HEK293 (cell line): Measurements from ENCODE around the gene LPCAT4.
A peak's percentile ranks its signal among the peaks of the same experiment; 100 is the strongest.

Experiments
- GLIS2 ChIP-seq: fragments of 450-650 bp; formaldehyde crosslinking; IDR thresholded peaks from 2 replicates; pipeline ENCODE4 v1.5.1; 2016; ENCODE audit warnings: missing biosample characterization, missing genetic modification characterization
- KLF16 ChIP-seq: fragments of 450-650 bp; formaldehyde crosslinking; IDR thresholded peaks from 2 replicates; pipeline ENCODE4 v1.5.1; 2017; ENCODE audit warnings: missing biosample characterization, missing genetic modification characterization
- OVOL3 ChIP-seq: fragments of 450-650 bp; formaldehyde crosslinking; IDR thresholded peaks from 2 replicates; pipeline ENCODE4 v1.5.1; 2016; ENCODE audit warnings: missing biosample characterization, missing genetic modification characterization
- PRDM6 ChIP-seq: fragments of 450-650 bp; formaldehyde crosslinking; IDR thresholded peaks from 2 replicates; pipeline ENCODE4 v1.5.1; 2017; ENCODE audit warnings: missing biosample characterization, missing genetic modification characterization
- YY2 ChIP-seq: fragments of 450-650 bp; formaldehyde crosslinking; IDR thresholded peaks from 2 replicates; pipeline ENCODE4 v1.5.1; 2016; ENCODE audit warnings: missing biosample characterization, missing genetic modification characterization
- ZBTB21 ChIP-seq: fragments of 450-650 bp; formaldehyde crosslinking; IDR thresholded peaks from 2 replicates; pipeline ENCODE4 v1.5.1; 2017; ENCODE audit warnings: missing biosample characterization, missing genetic modification characterization
- ZFP37 ChIP-seq: fragments of 450-650 bp; formaldehyde crosslinking; IDR thresholded peaks from 2 replicates; pipeline ENCODE4 v1.5.1; 2016; ENCODE audit warnings: missing biosample characterization, missing genetic modification characterization
- ZFP69B ChIP-seq: fragments of 450-650 bp; formaldehyde crosslinking; IDR thresholded peaks from 2 replicates; pipeline ENCODE4 v1.5.1; 2016; ENCODE audit warnings: missing biosample characterization, missing genetic modification characterization
- ZNF112 ChIP-seq: fragments of 450-650 bp; formaldehyde crosslinking; IDR thresholded peaks from 2 replicates; pipeline ENCODE4 v1.5.0; 2017; ENCODE audit warnings: missing biosample characterization, missing genetic modification characterization
- ZNF138 ChIP-seq: fragments of 450-650 bp; formaldehyde crosslinking; IDR thresholded peaks from 2 replicates; pipeline ENCODE4 v1.5.1; 2016; ENCODE audit warnings: missing biosample characterization, missing genetic modification characterization, borderline replicate concordance
- ZNF140 ChIP-seq: fragments of 450-650 bp; formaldehyde crosslinking; IDR thresholded peaks from 2 replicates; pipeline ENCODE4 v1.5.1; 2016; ENCODE audit warnings: missing biosample characterization, missing genetic modification characterization
- ZNF148 ChIP-seq: fragments of 450-650 bp; formaldehyde crosslinking; IDR thresholded peaks from 2 replicates; pipeline ENCODE4 v1.5.0; 2017; ENCODE audit warnings: missing biosample characterization, missing genetic modification characterization, borderline replicate concordance
- ZNF248 ChIP-seq: fragments of 450-650 bp; formaldehyde crosslinking; IDR thresholded peaks from 2 replicates; pipeline ENCODE4 v1.5.1; 2017; ENCODE audit warnings: missing biosample characterization, missing genetic modification characterization
- ZNF266 ChIP-seq: fragments of 450-650 bp; formaldehyde crosslinking; IDR thresholded peaks from 2 replicates; pipeline ENCODE4 v1.5.1; 2016; ENCODE audit warnings: missing biosample characterization, missing genetic modification characterization, low read depth
- ZNF311 ChIP-seq: fragments of 450-650 bp; formaldehyde crosslinking; IDR thresholded peaks from 2 replicates; pipeline ENCODE4 v1.5.1; 2017; ENCODE audit warnings: missing biosample characterization, missing genetic modification characterization, borderline replicate concordance
- ZNF324 ChIP-seq: fragments of 450-650 bp; formaldehyde crosslinking; IDR thresholded peaks from 2 replicates; pipeline ENCODE4 v1.5.1; 2016; ENCODE audit warnings: missing biosample characterization, missing genetic modification characterization
- ZNF354C ChIP-seq: fragments of 450-650 bp; formaldehyde crosslinking; IDR thresholded peaks from 2 replicates; pipeline ENCODE4 v1.5.1; 2016; ENCODE audit warnings: missing biosample characterization, missing genetic modification characterization, low read depth, borderline replicate concordance
- ZNF391 ChIP-seq: fragments of 450-650 bp; formaldehyde crosslinking; IDR thresholded peaks from 2 replicates; pipeline ENCODE4 v1.5.1; 2016; ENCODE audit warnings: low read depth, missing biosample characterization, missing genetic modification characterization, borderline replicate concordance
- ZNF473 ChIP-seq: fragments of 450-650 bp; formaldehyde crosslinking; IDR thresholded peaks from 2 replicates; pipeline ENCODE4 v1.5.1; 2017; ENCODE audit warnings: missing biosample characterization, missing genetic modification characterization
- ZNF521 ChIP-seq: fragments of 450-650 bp; formaldehyde crosslinking; IDR thresholded peaks from 2 replicates; pipeline ENCODE4 v1.5.1; 2017; ENCODE audit warnings: missing biosample characterization, mild to moderate bottlenecking, missing genetic modification characterization
- ZNF549 ChIP-seq: fragments of 450-650 bp; IDR thresholded peaks from 2 replicates; pipeline ENCODE4 v1.5.1; 2018; ENCODE audit warnings: missing biosample characterization, missing genetic modification characterization, mild to moderate bottlenecking, inconsistent platforms, moderate library complexity
- ZNF555 ChIP-seq: fragments of 450-650 bp; formaldehyde crosslinking; conservative IDR thresholded peaks from 2 replicates; pipeline ENCODE4 v1.5.1; 2017; ENCODE audit warnings: missing biosample characterization, mild to moderate bottlenecking, missing genetic modification characterization, inconsistent platforms
- ZNF558 ChIP-seq: fragments of 450-650 bp; formaldehyde crosslinking; IDR thresholded peaks from 2 replicates; pipeline ENCODE4 v1.5.1; 2016; ENCODE audit warnings: missing biosample characterization, missing genetic modification characterization
- ZNF571 ChIP-seq: fragments of 450-650 bp; formaldehyde crosslinking; IDR thresholded peaks from 2 replicates; pipeline ENCODE4 v1.5.0; 2017; ENCODE audit warnings: missing biosample characterization, missing genetic modification characterization
- ZNF623 ChIP-seq: fragments of 450-650 bp; formaldehyde crosslinking; IDR thresholded peaks from 2 replicates; pipeline ENCODE4 v1.5.1; 2016; ENCODE audit warnings: missing biosample characterization, missing genetic modification characterization
- ZNF624 ChIP-seq: fragments of 450-650 bp; formaldehyde crosslinking; IDR thresholded peaks from 2 replicates; pipeline ENCODE4 v1.5.1; 2017; ENCODE audit warnings: missing biosample characterization, missing genetic modification characterization
- ZNF626 ChIP-seq: fragments of 450-650 bp; sonication (Bioruptor Pico); formaldehyde crosslinking; IDR thresholded peaks from 2 replicates; pipeline ENCODE4 v1.5.1; 2018; ENCODE audit warnings: missing biosample characterization, missing genetic modification characterization, inconsistent platforms
- ZNF629 ChIP-seq: fragments of 450-650 bp; formaldehyde crosslinking; IDR thresholded peaks from 2 replicates; pipeline ENCODE4 v1.5.1; 2017; ENCODE audit warnings: missing biosample characterization, missing genetic modification characterization
- ZNF692 ChIP-seq: fragments of 450-650 bp; formaldehyde crosslinking; IDR thresholded peaks from 2 replicates; pipeline ENCODE4 v1.5.1; 2016; ENCODE audit warnings: missing biosample characterization, missing genetic modification characterization
- ZNF768 ChIP-seq: fragments of 450-650 bp; formaldehyde crosslinking; IDR thresholded peaks from 2 replicates; pipeline ENCODE4 v1.5.1; 2018; ENCODE audit warnings: missing biosample characterization, mild to moderate bottlenecking, missing genetic modification characterization
- ZNF777 ChIP-seq: fragments of 450-650 bp; formaldehyde crosslinking; IDR thresholded peaks from 2 replicates; pipeline ENCODE4 v1.5.1; 2017; ENCODE audit warnings: missing biosample characterization, missing genetic modification characterization, borderline replicate concordance
- ZNF792 ChIP-seq: fragments of 450-650 bp; formaldehyde crosslinking; IDR thresholded peaks from 2 replicates; pipeline ENCODE4 v1.5.1; 2016; ENCODE audit warnings: missing biosample characterization, missing genetic modification characterization
- ZSCAN16 ChIP-seq: fragments of 450-650 bp; formaldehyde crosslinking; IDR thresholded peaks from 2 replicates; pipeline ENCODE4 v1.5.1; 2016; ENCODE audit warnings: missing biosample characterization, missing genetic modification characterization
- ZXDB ChIP-seq: fragments of 450-650 bp; formaldehyde crosslinking; IDR thresholded peaks from 2 replicates; pipeline ENCODE4 v1.5.1; 2016; ENCODE audit warnings: missing biosample characterization, missing genetic modification characterization
- TF ChIP-seq, protein P1 (sequence below): fragments of 450-650 bp; formaldehyde crosslinking; IDR thresholded peaks from 2 replicates; pipeline ENCODE4 v1.5.1; 2016; ENCODE audit warnings: missing biosample characterization, missing genetic modification characterization

LPCAT4 gene

GRCh38 chr15:34366271-34367065 lies 528 bp downstream of the LPCAT4 start (continued):
- TF ChIP-seq ZBTB21 (tag by site-specific recombination) (no peak), ZFP69B (tag by site-specific recombination) (no peak), KLF16 (tag by site-specific recombination) (peak; percentile 46; the same call in 1 of the 2 replicates), ZNF549 (no peak), GLIS2 (tag by site-specific recombination) (peak; percentile 71; the same call in 1 of the 2 replicates), ZNF324 (tag by site-specific recombination) (no peak), ZXDB (peak; percentile 34; the same call in 1 of the 2 replicates), ZNF777 (no peak), ZFP37 (tag by site-specific recombination) (no peak), ZNF138 (no peak), ZNF623 (tag by site-specific recombination) (no peak), ZNF624 (tag by site-specific recombination) (no peak), PRDM6 (tag by site-specific recombination) (no peak), ZNF148 (tag by site-specific recombination) (no peak), ZNF248 (tag by site-specific recombination) (no peak), ZNF555 (no peak), ZNF354C (tag by site-specific recombination) (no peak), ZNF473 (tag by site-specific recombination) (no peak), ZSCAN16 (tag by site-specific recombination) (no peak), ZNF558 (tag by site-specific recombination) (no peak), ZNF391 (tag by site-specific recombination) (no peak), ZNF266 (no peak), ZNF768 (tag by site-specific recombination) (no peak), ZNF626 (tag by site-specific recombination) (no peak), ZNF792 (tag by site-specific recombination) (no peak), ZNF629 (tag by site-specific recombination) (no peak), ZNF571 (tag by site-specific recombination) (no peak), ZNF521 (tag by site-specific recombination) (no peak), ZNF140 (tag by site-specific recombination) (no peak), OVOL3 (tag by site-specific recombination) (no peak), ZNF112 (tag by site-specific recombination) (no peak), ZNF311 (tag by site-specific recombination) (no peak), YY2 (tag by site-specific recombination) (no peak), ZNF692 (no peak)
- TF ChIP-seq, protein P1, sequence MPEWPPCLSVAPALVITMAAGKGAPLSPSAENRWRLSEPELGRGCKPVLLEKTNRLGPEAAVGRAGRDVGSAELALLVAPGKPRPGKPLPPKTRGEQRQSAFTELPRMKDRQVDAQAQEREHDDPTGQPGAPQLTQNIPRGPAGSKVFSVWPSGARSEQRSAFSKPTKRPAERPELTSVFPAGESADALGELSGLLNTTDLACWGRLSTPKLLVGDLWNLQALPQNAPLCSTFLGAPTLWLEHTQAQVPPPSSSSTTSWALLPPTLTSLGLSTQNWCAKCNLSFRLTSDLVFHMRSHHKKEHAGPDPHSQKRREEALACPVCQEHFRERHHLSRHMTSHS (tag by site-specific recombination) = no peak
